ENCODE results near the gene GPR137B. TPM values are rescaled to one million over a fixed set of nuclear protein-coding genes. Genes with fewer than 3 reads are reported as not detected.

The GPR137B gene
- total and polyA plus RNA-seq, 12 donors: 3.4 to 30.0 (median 13.7) TPM

DNA sequence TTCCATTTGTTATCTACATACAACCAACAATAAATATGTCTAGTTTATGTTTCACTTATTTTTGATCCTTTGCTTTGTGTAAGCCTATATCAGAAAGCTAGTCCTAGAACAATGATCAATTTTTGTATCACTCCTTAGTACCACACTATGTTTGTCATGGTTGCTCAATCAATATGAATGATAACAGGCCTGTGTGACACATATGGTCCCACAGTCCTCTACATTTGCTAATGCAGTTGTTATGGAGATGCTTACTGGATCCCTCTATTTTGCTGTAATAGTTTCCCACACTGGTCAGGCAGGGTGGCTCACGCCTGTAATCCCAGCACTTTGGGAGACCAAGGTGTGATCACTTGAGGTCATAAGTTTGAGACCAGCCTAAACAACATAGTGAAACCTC lies 80.3 kb downstream of the GPR137B start:
- H3K27me3 ChIP-seq: no peaks in the 10 kb centered on the region
- 97 to 100% (median 100%) methylated on average over 1 of the region's 1 CpG for WGBS, 4 donors
- TF ChIP-seq POLR2A (IDR thresholded peaks at IDR 0.05): no peak
- TF ChIP-seq, protein P1, sequence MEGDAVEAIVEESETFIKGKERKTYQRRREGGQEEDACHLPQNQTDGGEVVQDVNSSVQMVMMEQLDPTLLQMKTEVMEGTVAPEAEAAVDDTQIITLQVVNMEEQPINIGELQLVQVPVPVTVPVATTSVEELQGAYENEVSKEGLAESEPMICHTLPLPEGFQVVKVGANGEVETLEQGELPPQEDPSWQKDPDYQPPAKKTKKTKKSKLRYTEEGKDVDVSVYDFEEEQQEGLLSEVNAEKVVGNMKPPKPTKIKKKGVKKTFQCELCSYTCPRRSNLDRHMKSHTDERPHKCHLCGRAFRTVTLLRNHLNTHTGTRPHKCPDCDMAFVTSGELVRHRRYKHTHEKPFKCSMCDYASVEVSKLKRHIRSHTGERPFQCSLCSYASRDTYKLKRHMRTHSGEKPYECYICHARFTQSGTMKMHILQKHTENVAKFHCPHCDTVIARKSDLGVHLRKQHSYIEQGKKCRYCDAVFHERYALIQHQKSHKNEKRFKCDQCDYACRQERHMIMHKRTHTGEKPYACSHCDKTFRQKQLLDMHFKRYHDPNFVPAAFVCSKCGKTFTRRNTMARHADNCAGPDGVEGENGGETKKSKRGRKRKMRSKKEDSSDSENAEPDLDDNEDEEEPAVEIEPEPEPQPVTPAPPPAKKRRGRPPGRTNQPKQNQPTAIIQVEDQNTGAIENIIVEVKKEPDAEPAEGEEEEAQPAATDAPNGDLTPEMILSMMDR (IDR thresholded peaks at IDR 0.05): no peak
- no peak for DNase-seq
- no peaks in the 10 kb centered on the region for H3K36me3 ChIP-seq (replicated peaks in 1 of 2)
- H3K4me3 ChIP-seq: no peak overlapping the region
- no peaks in the 10 kb centered on the region for H3K9me3 ChIP-seq (replicated peaks in 1 of 3)
- intact Hi-C loops (cut with DNase I): no loop called here
- no peak overlapping the region for H3K27ac ChIP-seq
- H3K4me1 ChIP-seq (replicated peaks in 1 of 2): no peaks in the 10 kb centered on the region

DNA sequence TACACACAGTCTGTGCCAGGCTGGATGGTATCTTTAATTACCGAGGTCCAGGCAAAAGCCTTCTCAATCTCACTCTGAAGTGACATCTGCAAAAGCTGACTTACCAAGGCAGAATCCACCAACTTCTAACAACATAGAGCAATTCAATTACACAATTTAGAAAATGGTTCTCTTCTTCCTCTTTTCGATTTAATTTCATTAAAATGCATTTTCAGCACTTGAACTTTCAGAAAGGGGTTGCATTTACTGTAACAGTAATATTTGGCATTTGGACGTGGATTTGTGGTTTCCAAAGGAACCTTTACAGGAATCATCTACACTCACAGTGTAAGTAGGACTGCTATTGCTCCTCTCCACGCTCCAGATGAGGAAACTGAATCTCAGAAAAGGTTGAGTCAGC lies 86.1 kb downstream of the GPR137B start:
- Histone ChIP-seq H3K27me3 (no peaks in the 10 kb centered on the region), H3K9me3 (replicated peaks in 1 of 3) (no peaks in the 10 kb centered on the region), H3K27ac (no peak overlapping the region), H3K4me1 (replicated peaks in 1 of 2) (no peaks in the 10 kb centered on the region), H3K36me3 (replicated peaks in 1 of 2) (no peaks in the 10 kb centered on the region), H3K4me3 (no peak overlapping the region)
- no peak for DNase-seq
- WGBS, 4 donors: 76 to 79% (median 77%) methylated on average over 4 of the region's 4 CpGs
- TF ChIP-seq, protein P1 (IDR thresholded peaks at IDR 0.05): no peak
- TF ChIP-seq POLR2A (IDR thresholded peaks at IDR 0.05): no peak
- intact Hi-C loops (cut with DNase I): no loop called here

DNA sequence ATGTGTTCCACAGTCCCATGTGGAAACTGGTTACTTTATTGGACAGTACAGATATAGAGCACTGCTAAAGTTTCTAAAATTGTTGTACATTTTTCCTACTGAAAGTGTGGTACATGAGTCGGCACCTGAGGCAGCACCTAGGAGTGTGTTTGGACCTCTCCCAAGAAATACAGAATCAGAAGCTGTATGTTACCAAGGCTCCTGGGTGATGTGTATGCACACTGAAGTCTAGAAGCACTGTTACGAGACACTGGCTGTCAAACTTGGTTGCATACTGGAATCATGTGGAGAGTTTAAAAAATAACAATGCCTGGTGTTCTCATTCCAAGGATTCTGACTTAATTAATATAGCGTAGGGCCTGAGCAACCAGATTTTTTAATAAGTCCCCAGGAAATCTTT lies 92.8 kb downstream of the GPR137B start:
- Histone ChIP-seq H3K4me1 (replicated peaks in 1 of 2) (no peaks in the 10 kb centered on the region), H3K9me3 (replicated peaks in 1 of 3) (no peaks in the 10 kb centered on the region), H3K4me3 (no peak overlapping the region), H3K27me3 (no peaks in the 10 kb centered on the region), H3K27ac (no peak overlapping the region), H3K36me3 (replicated peaks in 1 of 2) (no peaks in the 10 kb centered on the region)
- TF ChIP-seq POLR2A (IDR thresholded peaks at IDR 0.05): no peak
- TF ChIP-seq, protein P1 (IDR thresholded peaks at IDR 0.05): no peak
- DNase-seq: no peak
- WGBS, 4 donors: 96 to 100% (median 98%) methylated on average over 3 of the region's 3 CpGs
- intact Hi-C loops (cut with DNase I): no loop called here

DNA sequence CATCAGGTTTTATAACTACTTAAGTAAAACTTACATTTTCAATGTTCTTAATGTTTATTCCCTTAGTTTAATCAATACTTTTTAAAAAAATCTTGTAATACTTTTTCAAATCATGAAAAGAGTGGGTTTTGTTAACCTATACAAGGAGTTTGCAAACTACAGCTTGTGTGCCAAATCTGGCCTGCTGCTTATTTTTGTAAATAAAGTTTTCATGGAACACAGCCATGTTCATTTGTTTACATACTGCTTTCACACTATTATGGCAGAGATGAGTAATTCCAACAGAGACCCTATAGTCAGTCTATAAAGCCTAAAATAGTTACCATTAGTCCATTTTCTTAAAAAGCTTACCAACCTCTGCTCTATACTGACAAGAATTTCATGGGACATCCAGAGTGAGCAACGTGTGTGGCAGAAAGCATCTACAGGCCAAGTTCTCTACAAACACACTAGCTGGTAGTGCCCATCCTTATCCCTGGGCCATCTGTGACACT lies 96.8 kb downstream of the GPR137B start:
- no peak overlapping the region for H3K4me3 ChIP-seq
- TF ChIP-seq, protein P1 (IDR thresholded peaks at IDR 0.05): no peak
- TF ChIP-seq POLR2A (IDR thresholded peaks at IDR 0.05): no peak
- H3K9me3 ChIP-seq (replicated peaks in 1 of 3): no peaks in the 10 kb centered on the region
- no peak for DNase-seq
- H3K4me1 ChIP-seq (replicated peaks in 1 of 2): no peaks in the 10 kb centered on the region
- intact Hi-C loops (cut with DNase I): no loop called here
- 96 to 100% (median 98%) methylated on average over 1 of the region's 1 CpG for WGBS, 4 donors
- H3K27ac ChIP-seq: no peak overlapping the region
- H3K36me3 ChIP-seq (replicated peaks in 1 of 2): no peaks in the 10 kb centered on the region
- H3K27me3 ChIP-seq: no peaks in the 10 kb centered on the region

All from adrenal gland (tissue), 12 donors.